GM12891 (cell line): ENCODE results near the gene MFAP1.

Experiments used
- POLR2A ChIP-seq: IDR thresholded peaks from 2 replicates; pipeline ENCODE4 v1.6.1; 2011; ENCODE audit warnings: low read depth, low read length, control low read depth
- POLR2AphosphoS5 ChIP-seq: IDR thresholded peaks from 2 replicates; pipeline ENCODE4 v1.6.1; 2011; ENCODE audit warnings: low read depth, low read length, control low read depth
- TAF1 ChIP-seq: IDR thresholded peaks from 2 replicates; pipeline ENCODE4 v1.6.1; 2011; ENCODE audit warnings: low read depth, low read length, control low read depth

DNA sequence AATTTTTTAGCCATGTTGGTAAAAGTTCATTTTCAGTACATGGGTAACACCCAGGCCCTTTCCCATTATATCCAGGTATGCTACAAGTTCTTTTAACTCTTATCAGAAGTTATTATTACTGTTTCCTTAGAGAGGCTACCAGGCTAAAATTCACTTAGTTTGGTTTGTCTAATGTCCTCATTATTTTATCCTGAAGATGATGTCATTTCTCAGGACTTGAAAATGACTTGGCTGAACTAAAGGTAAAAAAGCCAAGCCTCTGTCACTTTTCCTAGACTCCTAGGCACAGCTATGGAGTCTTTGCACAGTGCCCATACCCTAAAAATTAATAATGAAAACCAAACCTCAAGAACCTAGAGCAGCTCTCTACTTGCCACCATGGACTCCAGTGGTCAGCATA lies 51.9 kb downstream of the MFAP1 start:
- TF ChIP-seq TAF1 (no peak), POLR2A (no peak), POLR2AphosphoS5 (no peak)
